Muscle of leg (tissue), 11 donors: ENCODE measurements around the gene PSEN2. TPM values are rescaled to one million over a fixed set of nuclear protein-coding genes. Genes with fewer than 3 reads are reported as not detected.

Source experiments
- DNase-seq: peaks from one replicate; pipeline ENCODE4 v3.0.0; 2013
- H3K27ac ChIP-seq: one replicate; pipeline ENCODE4 v1.5.1; 2013; ENCODE audit warnings: mild to moderate bottlenecking, low read length, control low read depth
- H3K27me3 ChIP-seq: one replicate; pipeline ENCODE4 v1.6.1; 2013; ENCODE audit warnings: low read length; ENCODE audit not compliant: control insufficient read depth, insufficient read depth
- H3K36me3 ChIP-seq: one replicate; pipeline ENCODE4 v1.6.1; 2013; ENCODE audit warnings: low read length; ENCODE audit not compliant: control insufficient read depth, insufficient read depth
- H3K4me1 ChIP-seq: one replicate; pipeline ENCODE4 v1.6.1; 2013; ENCODE audit warnings: low read length; ENCODE audit not compliant: control insufficient read depth, insufficient read depth
- H3K4me3 ChIP-seq: one replicate; pipeline ENCODE4 v1.5.1; 2013; ENCODE audit warnings: low read length, control low read depth
- H3K9me3 ChIP-seq: replicated peaks from 2 replicates; pipeline ENCODE4 v1.6.1; 2013; ENCODE audit warnings: low read depth, low read length; ENCODE audit not compliant: control insufficient read depth
- WGBS: methylation state at CpG from one replicate; pipeline ENCODE4 v1.1.5; 2013; ENCODE audit warnings: missing lambda C conversion rate; ENCODE audit not compliant: insufficient coverage; 5-methylcytosine and 5-hydroxymethylcytosine counted together
- polyA plus RNA-seq, 8 donors: library from polyadenylated mRNA; unstranded; fragments of 120-200 nt; gene quantifications; one replicate each; pipeline versions ENCODE4 v1.2.1 to v1.2.3, GENCODE V29; 2013; ENCODE audit warnings: inconsistent platforms in 1 of 8, low replicate concordance in 1 of 8; ENCODE audit not compliant: insufficient read length in 8 of 8, insufficient read depth in 1 of 8
- total RNA-seq: library from RNA; stranded (reverse); fragments of 120-200 nt; gene quantifications from one replicate; pipeline ENCODE4 v1.2.4, GENCODE V29; 2013

Gene PSEN2
- total and polyA plus RNA-seq, 9 donors = 67.7 to 142 (median 108) TPM

DNA sequence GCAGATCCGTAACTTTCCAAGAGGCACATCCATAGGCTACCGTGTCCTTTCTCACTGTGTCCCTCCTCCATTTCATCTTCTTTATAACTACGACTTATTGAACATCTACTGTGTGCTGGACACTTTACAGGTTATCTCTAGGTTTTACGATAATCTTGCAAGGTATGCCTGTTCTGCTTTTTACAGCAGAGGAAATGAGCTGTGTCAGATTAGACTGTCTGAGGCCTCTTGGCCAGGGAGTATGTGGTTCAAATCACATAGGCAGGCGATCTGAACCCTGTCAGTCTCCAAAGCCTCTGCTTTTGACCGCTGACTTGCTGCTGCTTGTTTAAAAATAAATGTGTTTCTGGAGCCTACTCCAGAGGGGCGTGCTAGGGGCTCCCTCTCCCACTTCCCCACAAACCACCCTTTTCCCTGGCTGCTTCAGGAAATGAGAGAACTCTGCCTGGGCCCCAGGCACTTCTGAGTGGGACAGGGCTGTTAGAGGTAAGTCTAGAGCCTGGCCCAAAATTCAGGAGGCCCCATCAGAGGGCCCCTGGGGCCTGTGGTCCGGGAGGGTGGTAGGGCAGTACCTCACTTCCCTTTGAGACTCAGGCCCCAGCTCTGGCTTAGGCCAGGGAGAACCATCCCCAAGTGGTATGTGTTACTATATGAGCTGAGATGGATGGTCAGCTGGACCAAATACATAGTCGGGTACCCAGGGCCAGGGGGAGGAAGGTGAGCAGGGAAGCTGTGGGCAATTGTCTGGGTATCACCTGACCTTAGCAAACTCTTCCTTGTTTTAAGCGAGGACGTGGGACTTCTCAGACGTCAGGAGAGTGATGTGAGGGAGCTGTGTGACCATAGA lies 4.4 kb downstream of the PSEN2 start:
- no peak for DNase-seq
- H3K36me3 ChIP-seq = peaks cover 31% of the 10 kb centered on the region
- WGBS = 78% methylated on average over 6 of the region's 12 CpGs
- no peak overlapping the region for H3K4me3 ChIP-seq
- no peaks in the 10 kb centered on the region for H3K9me3 ChIP-seq
- peak overlapping the region; percentile 86 for H3K27ac ChIP-seq
- H3K4me1 ChIP-seq = peaks cover 53% of the 10 kb centered on the region
- H3K27me3 ChIP-seq = no peaks in the 10 kb centered on the region

DNA sequence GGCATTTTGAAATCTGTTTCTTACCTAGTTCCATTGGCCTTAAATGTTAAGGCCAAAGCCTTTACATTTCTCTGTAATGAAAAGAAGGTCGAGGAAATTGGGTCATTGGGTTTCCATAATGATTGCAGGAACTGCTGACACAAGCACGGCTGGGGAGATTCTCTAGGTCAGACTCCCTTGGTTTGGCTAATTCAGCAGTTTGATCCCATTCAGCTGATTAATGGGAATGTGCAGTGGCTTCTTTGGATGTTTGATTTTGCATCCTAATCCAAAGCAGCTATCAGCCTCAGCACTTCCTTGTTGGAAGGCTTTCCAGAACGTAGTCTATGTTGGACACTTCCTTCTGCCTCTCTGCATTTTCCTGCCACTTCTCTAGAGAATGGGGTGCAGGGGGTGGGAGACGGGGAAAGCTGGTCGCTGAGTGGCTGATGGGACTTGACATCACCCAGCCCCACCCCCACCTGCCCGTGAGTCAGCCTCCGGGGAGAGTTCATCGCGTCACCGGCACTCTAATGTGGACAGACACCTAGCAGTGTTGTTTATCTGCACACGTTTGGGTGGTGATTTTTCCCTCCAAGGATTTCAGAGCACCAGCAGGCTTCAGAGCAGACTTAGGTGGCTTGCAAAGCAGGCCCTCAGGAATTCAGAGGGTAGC lies 5.4 kb downstream of the PSEN2 start:
- Histone ChIP-seq H3K27ac (no peak overlapping the region), H3K9me3 (no peaks in the 10 kb centered on the region), H3K4me3 (no peak overlapping the region), H3K36me3 (peaks cover 38% of the 10 kb centered on the region), H3K27me3 (no peaks in the 10 kb centered on the region), H3K4me1 (peaks cover 48% of the 10 kb centered on the region)
- 54% methylated on average over 6 of the region's 11 CpGs for WGBS
- DNase-seq = no peak

DNA sequence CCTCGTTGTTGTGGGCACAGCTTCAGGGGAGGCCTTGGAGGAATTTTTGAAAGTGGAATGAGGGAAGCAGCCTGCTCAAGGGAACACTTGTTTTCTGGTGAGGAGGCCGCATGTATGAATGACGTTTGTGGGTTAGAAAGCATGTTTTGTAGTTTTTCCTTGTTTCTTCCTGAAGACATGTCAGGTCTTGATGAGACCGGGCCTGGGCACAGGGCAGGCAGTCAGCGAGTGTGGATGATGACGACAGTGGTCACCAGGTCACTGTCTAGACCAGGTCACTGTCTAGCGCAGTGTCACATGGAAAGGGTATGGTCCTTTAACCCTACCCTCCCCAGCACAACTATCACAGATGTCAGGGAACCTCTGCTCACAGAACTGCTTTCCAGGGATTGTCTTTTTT lies 7.3 kb downstream of the PSEN2 start:
- peaks cover 42% of the 10 kb centered on the region for H3K4me1 ChIP-seq
- H3K27me3 ChIP-seq = no peaks in the 10 kb centered on the region
- H3K9me3 ChIP-seq = no peaks in the 10 kb centered on the region
- H3K4me3 ChIP-seq = no peak overlapping the region
- H3K36me3 ChIP-seq = peaks cover 55% of the 10 kb centered on the region
- DNase-seq = no peak
- H3K27ac ChIP-seq = no peak overlapping the region
- WGBS = 80% methylated on average over 7 of the region's 7 CpGs

DNA sequence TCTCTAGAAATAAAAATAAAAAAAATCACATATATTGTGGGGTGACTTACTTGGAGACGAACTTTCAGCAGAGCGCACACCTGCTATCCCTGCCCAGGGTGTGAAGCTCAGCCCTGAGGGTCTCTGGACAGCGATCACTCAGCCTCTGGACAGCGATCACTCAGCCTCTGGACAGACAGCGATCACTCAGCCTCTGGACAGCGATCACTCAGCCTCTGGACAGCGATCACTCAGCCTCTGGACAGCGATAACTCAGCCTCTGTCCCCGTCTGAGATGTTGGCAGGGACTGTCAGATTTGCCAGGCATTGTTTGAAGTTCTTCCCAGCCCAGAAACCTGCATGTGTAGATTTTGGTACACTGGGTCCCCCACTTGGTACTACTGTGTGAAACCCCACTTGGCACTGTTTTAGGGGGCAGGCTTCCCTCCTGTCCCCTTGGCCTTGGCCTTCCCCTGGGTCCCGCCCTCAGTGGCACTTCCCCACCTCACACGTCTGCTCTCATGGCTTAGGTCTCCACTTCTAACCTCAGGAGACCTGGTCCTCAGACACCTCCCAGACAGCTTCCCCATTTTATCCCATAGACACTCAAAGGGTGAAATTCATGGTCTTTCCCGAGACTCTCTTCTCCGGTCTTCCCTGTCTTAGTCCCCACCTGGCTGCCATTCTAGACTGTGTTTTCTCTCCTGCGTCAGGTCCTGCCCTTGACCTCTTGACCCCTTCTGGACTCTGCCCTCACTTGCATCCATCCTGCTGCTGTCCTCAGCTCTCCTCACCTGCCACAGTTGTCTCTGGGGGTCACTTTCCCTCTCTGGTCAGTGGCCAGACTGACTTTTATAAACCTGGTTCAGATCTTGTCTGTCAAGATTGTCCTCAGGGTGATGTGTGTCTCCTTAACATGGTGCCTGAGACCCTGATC lies 10.2 kb downstream of the PSEN2 start:
- Histone ChIP-seq H3K9me3 (no peaks in the 10 kb centered on the region), H3K4me3 (no peak overlapping the region), H3K36me3 (peaks cover 71% of the 10 kb centered on the region), H3K27me3 (no peaks in the 10 kb centered on the region), H3K4me1 (peaks cover 31% of the 10 kb centered on the region), H3K27ac (no peak overlapping the region)
- no peak for DNase-seq
- WGBS = 84% methylated on average over 14 of the region's 14 CpGs

DNA sequence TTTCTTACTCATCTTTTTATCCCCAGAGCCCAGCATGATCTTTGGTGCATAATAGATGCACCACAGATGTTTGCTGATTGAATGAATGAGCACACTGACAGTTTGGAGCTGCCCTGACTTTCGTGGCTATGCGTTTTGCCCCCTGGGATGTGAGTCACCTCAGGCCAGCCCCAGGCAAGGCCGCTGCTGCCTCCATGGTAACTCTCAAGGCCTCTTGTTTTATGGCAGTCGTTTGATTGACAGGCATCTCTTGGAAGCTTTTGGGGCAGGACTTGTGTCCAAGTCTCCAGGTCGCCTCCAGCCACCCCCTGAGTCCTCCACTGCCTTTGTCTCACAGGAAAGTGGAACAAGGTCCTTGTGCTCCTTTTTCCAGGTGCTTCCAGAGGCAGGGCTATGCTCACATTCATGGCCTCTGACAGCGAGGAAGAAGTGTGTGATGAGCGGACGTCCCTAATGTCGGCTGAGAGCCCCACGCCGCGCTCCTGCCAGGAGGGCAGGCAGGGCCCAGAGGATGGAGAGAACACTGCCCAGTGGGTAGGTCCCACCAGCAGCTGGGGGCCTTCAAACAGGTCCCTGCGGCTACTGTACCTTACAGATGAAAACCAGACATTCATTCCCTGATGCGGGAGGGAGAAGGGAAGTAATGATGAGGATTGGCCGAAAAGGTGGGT lies 11.2 kb downstream of the PSEN2 start:
- Histone ChIP-seq H3K36me3 (peaks cover 72% of the 10 kb centered on the region), H3K4me3 (no peak overlapping the region), H3K27ac (no peak overlapping the region), H3K4me1 (peaks cover 29% of the 10 kb centered on the region), H3K9me3 (no peaks in the 10 kb centered on the region), H3K27me3 (no peaks in the 10 kb centered on the region)
- 86% methylated on average over 14 of the region's 15 CpGs for WGBS
- no peak for DNase-seq

DNA sequence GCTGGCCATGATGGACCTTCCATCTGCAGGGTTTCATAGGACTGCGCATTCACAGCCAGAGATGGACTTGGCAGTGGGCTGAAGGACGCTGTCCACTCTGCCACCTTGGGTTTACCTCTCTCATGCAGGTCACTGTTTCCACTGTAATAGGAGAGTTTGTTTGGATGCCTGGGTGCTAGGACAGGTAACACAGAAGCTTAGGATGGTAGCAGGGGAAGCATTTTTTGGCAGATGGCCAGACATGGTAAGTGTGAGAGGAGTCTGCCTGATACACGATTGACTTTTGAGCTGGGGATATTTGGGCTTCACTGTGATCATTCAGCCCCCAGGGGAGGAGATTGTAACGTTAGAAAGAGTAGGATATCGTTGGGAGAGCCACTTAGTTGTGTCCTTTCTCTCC lies 11.8 kb downstream of the PSEN2 start:
- 44% methylated on average over 3 of the region's 5 CpGs for WGBS
- Histone ChIP-seq H3K9me3 (no peaks in the 10 kb centered on the region), H3K4me1 (peaks cover 29% of the 10 kb centered on the region), H3K27me3 (no peaks in the 10 kb centered on the region), H3K27ac (peak overlapping the region; percentile 40), H3K36me3 (peaks cover 68% of the 10 kb centered on the region), H3K4me3 (no peak overlapping the region)
- no peak for DNase-seq

DNA sequence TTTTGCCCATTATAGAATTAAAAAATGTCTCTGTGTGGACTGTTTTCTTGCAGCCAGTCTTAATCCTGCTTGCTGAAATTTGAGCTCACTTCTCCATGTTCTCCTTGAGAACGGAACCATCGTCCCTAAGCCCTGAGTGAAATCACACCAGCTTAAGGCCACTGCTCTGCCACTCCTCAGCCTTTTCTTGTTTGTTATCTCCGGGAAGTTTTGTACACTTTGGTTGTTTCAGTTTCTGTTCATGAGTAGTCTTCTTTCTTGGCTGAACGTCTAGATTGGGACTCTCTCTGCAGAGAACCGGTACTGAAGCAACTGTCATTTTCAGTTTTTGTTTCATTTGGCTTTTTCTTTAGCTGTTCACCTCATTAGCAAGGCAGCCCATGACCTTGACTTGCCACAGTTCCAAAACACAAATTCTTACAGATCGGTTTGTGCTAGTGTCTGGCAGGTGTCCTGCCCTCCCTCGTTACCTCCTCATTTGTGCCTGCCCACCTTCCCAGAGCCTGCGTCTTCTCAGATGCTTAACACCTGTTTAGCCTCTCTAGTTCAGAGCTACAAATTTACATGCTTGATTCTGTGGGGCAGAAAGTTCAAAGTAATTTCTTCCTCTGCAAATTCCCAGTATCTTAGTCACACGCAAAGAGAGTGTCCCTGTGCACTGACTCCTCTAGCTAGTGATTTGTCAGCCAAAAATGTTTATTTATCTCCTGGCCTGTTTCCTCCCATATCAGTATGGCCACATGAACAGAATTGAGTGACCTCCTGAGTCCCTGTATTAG lies 12.4 kb downstream of the PSEN2 start:
- Histone ChIP-seq H3K9me3 (no peaks in the 10 kb centered on the region), H3K4me3 (no peak overlapping the region), H3K27me3 (no peaks in the 10 kb centered on the region), H3K36me3 (peaks cover 70% of the 10 kb centered on the region), H3K4me1 (peaks cover 25% of the 10 kb centered on the region), H3K27ac (peak overlapping the region; percentile 40)
- 45% methylated on average over 7 of the region's 9 CpGs for WGBS
- DNase-seq = peak; percentile 39

DNA sequence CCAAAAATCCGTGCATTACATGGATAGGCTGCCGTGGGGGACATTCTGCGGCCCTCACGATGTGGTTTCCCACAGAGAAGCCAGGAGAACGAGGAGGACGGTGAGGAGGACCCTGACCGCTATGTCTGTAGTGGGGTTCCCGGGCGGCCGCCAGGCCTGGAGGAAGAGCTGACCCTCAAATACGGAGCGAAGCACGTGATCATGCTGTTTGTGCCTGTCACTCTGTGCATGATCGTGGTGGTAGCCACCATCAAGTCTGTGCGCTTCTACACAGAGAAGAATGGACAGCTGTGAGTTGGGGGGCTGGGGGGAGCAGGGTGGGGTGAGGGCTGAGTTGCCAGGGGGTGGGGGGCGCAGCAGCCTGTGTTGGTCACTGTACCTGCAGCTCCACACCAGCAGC lies 13.2 kb downstream of the PSEN2 start:
- H3K9me3 ChIP-seq = no peaks in the 10 kb centered on the region
- H3K4me1 ChIP-seq = peaks cover 21% of the 10 kb centered on the region
- H3K36me3 ChIP-seq = peaks cover 72% of the 10 kb centered on the region
- DNase-seq = no peak
- WGBS = 76% methylated on average over 14 of the region's 16 CpGs
- H3K4me3 ChIP-seq = no peak overlapping the region
- H3K27ac ChIP-seq = no peak overlapping the region
- no peaks in the 10 kb centered on the region for H3K27me3 ChIP-seq

DNA sequence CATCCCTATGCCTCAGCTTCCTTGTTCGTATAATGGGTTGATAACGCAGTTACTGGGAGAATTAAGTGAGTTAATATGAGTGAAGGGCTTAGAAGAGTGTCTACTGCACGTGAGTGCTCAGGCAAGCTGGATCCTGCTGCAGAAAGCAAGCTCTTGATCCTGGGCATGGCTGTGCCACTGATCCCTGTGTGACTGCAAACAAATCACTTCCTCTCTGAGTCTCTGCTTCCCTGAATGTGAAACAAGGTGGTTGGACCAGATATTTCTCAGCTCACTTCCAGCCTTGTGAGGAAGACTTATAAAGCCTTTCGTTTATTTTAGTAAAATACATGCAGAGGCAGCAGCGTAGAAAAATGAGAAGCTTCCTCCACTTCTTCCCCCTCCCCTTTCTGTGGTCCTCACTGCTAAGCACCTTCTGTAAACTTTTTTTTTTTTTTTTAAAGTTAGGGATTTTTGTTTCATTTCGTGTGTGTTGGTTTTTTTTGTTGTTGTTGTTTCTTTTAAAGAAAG lies 13.8 kb downstream of the PSEN2 start:
- H3K9me3 ChIP-seq = no peaks in the 10 kb centered on the region
- no peak overlapping the region for H3K27ac ChIP-seq
- H3K4me3 ChIP-seq = no peak overlapping the region
- H3K36me3 ChIP-seq = peaks cover 75% of the 10 kb centered on the region
- 82% methylated on average over 3 of the region's 6 CpGs for WGBS
- peaks cover 20% of the 10 kb centered on the region for H3K4me1 ChIP-seq
- no peaks in the 10 kb centered on the region for H3K27me3 ChIP-seq
- no peak for DNase-seq
